Left ventricle myocardium inferior (tissue), 1 donor: ENCODE data around the gene WTIP. TPM values are rescaled to one million over a fixed set of nuclear protein-coding genes. Genes with fewer than 3 reads are reported as not detected.
A peak's percentile ranks its signal among the peaks of the same experiment; 100 is the strongest.

Source experiments
- DNase-seq: peaks from one replicate; pipeline ENCODE4 v3.0.0-alpha.2; 2020
- H3K27ac ChIP-seq: fragments of 200-600 bp; replicated peaks from 2 replicates; pipeline ENCODE4 v1.8.0; 2021
- H3K27me3 ChIP-seq: fragments of 200-600 bp; 2 replicates; pipeline ENCODE4 v1.8.0; 2021; ENCODE audit warnings: low read depth
- H3K36me3 ChIP-seq: fragments of 200-600 bp; 2 replicates; pipeline ENCODE4 v1.8.0; 2021
- H3K4me1 ChIP-seq: fragments of 200-600 bp; 2 replicates; pipeline ENCODE4 v1.8.0; 2021
- H3K4me3 ChIP-seq: fragments of 200-600 bp; 2 replicates; pipeline ENCODE4 v1.8.0; 2021; ENCODE audit warnings: mild to moderate bottlenecking, moderate library complexity
- H3K9me3 ChIP-seq: fragments of 200-600 bp; replicated peaks from 2 replicates; pipeline ENCODE4 v1.8.0; 2021
- intact Hi-C: fragments of 100-400 bp; cut with micrococcal nuclease; formaldehyde crosslinking; loops from one replicate; pipeline ENCODE4 v1.11.0; 2022
- total RNA-seq: library from RNA; stranded (reverse); fragmentation: NEBNext Ultra II Directional; extraction: Animal tissue kit (Norgen Biotek cat#: 25700); gene quantifications from one replicate; pipeline ENCODE4 v1.2.1, GENCODE V29; 2021
- TF ChIP-seq, protein P1 (sequence below): fragments of 200-600 bp; IDR thresholded peaks from 2 replicates; pipeline ENCODE4 v1.8.0; 2021; ENCODE audit warnings: antibody characterized with exemption, mild to moderate bottlenecking, borderline replicate concordance
- donor health status: DM: no; HTN: yes; CAD: no; lungs with severe emphysema.

The WTIP gene
- total RNA-seq, 1 donor from 2014 or later: 19.5 TPM

DNA sequence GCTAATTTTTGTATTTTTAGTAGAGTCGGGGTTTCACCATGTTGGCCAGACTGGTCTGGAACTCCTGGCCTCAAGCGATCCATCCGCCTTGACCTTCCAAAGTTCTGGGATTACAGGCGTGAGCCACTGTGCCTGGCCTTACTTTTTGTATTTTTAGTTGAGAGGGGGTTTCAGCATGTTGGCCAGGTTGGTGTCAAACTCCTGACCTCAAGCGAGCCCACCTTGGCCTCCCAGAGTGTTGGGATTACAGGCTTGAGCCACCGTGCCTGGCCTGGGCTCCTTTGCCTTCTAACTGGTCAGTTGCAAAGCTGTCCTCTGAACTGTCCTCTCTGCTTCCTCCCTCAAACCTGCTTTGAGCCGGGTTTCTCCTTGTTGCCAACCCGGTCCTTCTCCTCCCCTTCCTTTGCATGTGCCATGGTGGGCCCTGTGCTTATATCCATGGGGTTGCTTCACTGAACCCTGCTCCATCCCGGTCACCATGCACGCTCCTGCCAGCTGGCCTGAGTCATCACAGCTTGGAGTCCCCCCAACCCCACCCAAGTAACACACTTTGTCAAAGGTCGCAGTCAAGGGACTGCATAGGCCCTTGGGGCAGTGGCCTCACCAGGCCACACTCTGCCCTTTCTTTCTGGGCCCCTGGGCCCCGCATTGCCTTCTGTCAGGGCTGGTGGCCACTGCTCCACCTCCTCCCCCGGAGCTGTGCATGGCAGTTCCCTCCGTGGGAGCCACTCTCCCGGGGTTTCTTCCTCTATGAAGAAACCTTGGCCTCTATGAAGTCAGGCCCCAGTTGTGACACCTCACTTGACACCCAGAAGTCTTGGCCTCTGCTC, 21.2 kb downstream of the WTIP start:
- TF ChIP-seq, protein P1, sequence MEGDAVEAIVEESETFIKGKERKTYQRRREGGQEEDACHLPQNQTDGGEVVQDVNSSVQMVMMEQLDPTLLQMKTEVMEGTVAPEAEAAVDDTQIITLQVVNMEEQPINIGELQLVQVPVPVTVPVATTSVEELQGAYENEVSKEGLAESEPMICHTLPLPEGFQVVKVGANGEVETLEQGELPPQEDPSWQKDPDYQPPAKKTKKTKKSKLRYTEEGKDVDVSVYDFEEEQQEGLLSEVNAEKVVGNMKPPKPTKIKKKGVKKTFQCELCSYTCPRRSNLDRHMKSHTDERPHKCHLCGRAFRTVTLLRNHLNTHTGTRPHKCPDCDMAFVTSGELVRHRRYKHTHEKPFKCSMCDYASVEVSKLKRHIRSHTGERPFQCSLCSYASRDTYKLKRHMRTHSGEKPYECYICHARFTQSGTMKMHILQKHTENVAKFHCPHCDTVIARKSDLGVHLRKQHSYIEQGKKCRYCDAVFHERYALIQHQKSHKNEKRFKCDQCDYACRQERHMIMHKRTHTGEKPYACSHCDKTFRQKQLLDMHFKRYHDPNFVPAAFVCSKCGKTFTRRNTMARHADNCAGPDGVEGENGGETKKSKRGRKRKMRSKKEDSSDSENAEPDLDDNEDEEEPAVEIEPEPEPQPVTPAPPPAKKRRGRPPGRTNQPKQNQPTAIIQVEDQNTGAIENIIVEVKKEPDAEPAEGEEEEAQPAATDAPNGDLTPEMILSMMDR: no peak
- intact Hi-C loops: no loop called here
- H3K4me1 ChIP-seq: peaks cover 42% of the 10 kb centered on the region
- H3K27me3 ChIP-seq: no peaks in the 10 kb centered on the region
- no peak overlapping the region for H3K27ac ChIP-seq
- H3K9me3 ChIP-seq: no peaks in the 10 kb centered on the region
- peak; percentile 9 for DNase-seq
- peaks cover 15% of the 10 kb centered on the region for H3K36me3 ChIP-seq
- no peak overlapping the region for H3K4me3 ChIP-seq

DNA sequence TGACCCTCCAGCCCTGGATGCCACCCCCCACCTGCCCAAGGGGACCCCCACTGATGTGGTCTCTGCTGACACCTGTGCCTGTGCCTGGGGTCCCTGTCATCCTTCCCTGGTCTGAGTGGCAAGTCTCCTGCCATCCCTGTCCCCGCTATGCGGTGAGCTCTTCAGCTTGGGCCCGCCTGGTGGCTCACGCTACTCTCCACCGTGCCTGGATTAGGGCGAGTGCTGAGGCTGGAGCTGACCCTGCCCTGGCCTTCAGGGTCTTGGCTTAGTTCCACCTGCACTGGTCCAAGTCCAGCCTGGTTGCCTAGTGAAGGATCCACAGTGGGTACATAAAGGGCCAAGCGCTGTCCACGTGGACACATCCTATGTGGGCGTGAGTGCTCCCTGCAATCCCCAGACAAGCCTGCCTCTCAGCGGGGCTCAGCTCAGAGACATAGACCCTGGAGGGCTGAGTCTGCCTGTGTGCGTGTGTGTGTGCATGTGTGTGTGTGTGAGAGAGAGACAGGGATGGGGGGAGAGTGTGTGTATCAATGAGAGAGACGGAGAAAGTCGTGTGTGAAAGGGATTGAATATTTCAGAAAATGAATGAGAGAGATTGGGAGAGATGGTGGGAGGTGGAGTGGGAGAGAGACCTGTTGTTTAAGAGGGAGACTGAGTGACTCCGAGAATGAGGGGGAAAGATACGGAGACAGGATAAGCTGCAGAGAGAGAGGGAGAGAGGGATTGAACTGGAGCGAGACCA, 22.1 kb downstream of the WTIP start:
- no peaks in the 10 kb centered on the region for H3K27me3 ChIP-seq
- H3K9me3 ChIP-seq: no peaks in the 10 kb centered on the region
- no peak overlapping the region for H3K4me3 ChIP-seq
- H3K36me3 ChIP-seq: peaks cover 8% of the 10 kb centered on the region
- no peak overlapping the region for H3K27ac ChIP-seq
- peak; percentile 13 for DNase-seq
- TF ChIP-seq, protein P1: no peak
- peaks cover 42% of the 10 kb centered on the region for H3K4me1 ChIP-seq
- intact Hi-C loops: no loop called here

- intact Hi-C loops: no loop called here
- no peak for DNase-seq
- H3K36me3 ChIP-seq: peaks cover 1% of the 10 kb centered on the region
- no peaks in the 10 kb centered on the region for H3K9me3 ChIP-seq
- no peak overlapping the region for H3K4me3 ChIP-seq
- no peak overlapping the region for H3K27ac ChIP-seq
- no peaks in the 10 kb centered on the region for H3K27me3 ChIP-seq
- H3K4me1 ChIP-seq: peaks cover 42% of the 10 kb centered on the region
- TF ChIP-seq, protein P1: no peak
These were observed 22.8 kb downstream of the WTIP start for GRCh38 chr19:34504273-34504808.

GRCh38 chr19:34504809-34505291, 23.3 kb downstream of the WTIP start:
- no peak for DNase-seq
- intact Hi-C loops: no loop called here
- Histone ChIP-seq H3K36me3 (no peaks in the 10 kb centered on the region), H3K4me1 (peaks cover 42% of the 10 kb centered on the region), H3K9me3 (no peaks in the 10 kb centered on the region), H3K4me3 (no peak overlapping the region), H3K27me3 (no peaks in the 10 kb centered on the region), H3K27ac (no peak overlapping the region)
- TF ChIP-seq, protein P1: no peak

DNA sequence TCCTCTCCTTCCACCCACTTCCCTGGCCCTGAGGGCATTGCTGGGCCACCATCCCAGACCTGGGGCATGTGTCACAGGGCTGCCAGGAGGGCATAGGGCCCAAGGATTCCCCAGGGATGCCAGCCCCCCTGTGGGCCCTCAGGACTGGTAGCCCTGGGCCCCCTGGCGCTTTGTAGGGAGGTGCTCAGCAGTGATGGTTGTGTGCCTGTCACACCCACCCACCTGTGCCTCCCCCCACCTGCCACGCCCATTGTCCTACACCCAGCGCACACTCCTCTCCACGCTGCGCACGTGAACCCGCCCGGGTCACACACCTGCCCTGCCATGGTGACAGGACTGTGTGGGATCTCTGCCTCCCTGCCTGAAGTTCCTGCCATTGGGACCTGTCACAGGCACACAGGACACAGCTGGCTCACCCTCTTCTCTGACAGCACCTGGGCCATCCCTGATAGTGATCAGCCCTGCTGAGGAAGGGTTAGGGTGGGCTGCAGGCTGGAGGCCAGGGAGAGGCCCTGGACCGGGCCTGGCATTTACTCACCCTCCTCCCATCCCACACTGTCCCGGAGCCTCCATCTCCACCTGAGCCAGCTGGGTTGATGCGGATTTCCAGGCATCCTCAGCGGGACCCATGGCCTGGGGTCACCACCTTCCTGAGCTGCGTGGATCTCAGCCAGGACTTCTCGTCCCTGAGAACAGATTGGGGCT, 23.9 kb downstream of the WTIP start:
- intact Hi-C loops: no loop called here
- no peak overlapping the region for H3K27ac ChIP-seq
- DNase-seq: no peak
- H3K36me3 ChIP-seq: no peaks in the 10 kb centered on the region
- H3K27me3 ChIP-seq: no peaks in the 10 kb centered on the region
- H3K4me3 ChIP-seq: no peak overlapping the region
- H3K9me3 ChIP-seq: no peaks in the 10 kb centered on the region
- TF ChIP-seq, protein P1: no peak
- peaks cover 42% of the 10 kb centered on the region for H3K4me1 ChIP-seq
